Measurements from ENCODE around the gene ELMOD3. TPM values are rescaled to one million over a fixed set of nuclear protein-coding genes. Genes with fewer than 3 reads are reported as not detected.

Gene ELMOD3
- polyA plus RNA-seq, 1 of the 3 experiments (the other 2 are of a cell fraction), result 15.4 TPM

GRCh38 chr2:85427300-85427835 lies 72.8 kb downstream of the ELMOD3 start:
- H3K79me2 ChIP-seq (ENCODE audit: insufficient read depth), result no peaks in the 10 kb centered on the region
- no peaks in the 10 kb centered on the region for H4K20me1 ChIP-seq (ENCODE audit: insufficient read depth)
- POLR2A ChIA-PET, result interaction anchor here (1.1 to 4.8 kb wide), 3 partner anchors 100 to 121 kb away, joined by 3 to 54 read pairs (median 4); partner anchors contain the start of genes MAT2A and TGOLN2
- no peak for DNase-seq
- no peak overlapping the region for H3K4me3 ChIP-seq (ENCODE audit: low read depth in 2 of 2, low read length in 1 of 2)
- H2AFZ ChIP-seq (ENCODE audit: low read depth), result no peak overlapping the region
- H3F3A ChIP-seq (replicated peaks; ENCODE audit: insufficient read depth), result no peaks in the 10 kb centered on the region
- no peak for TF ChIP-seq FOXJ3 (CRISPR knock-in tag; IDR thresholded peaks at IDR 0.05)
- TF ChIP-seq RXRA (IDR thresholded peaks at IDR 0.05; ENCODE audit: borderline replicate concordance, low read depth), result no peak
- TF ChIP-seq, protein P1, sequence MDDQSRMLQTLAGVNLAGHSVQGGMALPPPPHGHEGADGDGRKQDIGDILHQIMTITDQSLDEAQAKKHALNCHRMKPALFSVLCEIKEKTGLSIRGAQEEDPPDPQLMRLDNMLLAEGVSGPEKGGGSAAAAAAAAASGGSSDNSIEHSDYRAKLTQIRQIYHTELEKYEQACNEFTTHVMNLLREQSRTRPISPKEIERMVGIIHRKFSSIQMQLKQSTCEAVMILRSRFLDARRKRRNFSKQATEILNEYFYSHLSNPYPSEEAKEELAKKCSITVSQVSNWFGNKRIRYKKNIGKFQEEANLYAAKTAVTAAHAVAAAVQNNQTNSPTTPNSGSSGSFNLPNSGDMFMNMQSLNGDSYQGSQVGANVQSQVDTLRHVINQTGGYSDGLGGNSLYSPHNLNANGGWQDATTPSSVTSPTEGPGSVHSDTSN (IDR thresholded peaks at IDR 0.05), result no peak
- TF ChIP-seq FOSL2 (IDR thresholded peaks at IDR 0.05; ENCODE audit: borderline replicate concordance, low read depth), result no peak
- H3K4me2 ChIP-seq, result no peak overlapping the region
- CTCF ChIA-PET, result interaction anchor here (1.0 to 4.7 kb wide), 5 partner anchors 7 to 133 kb away, joined by 3 to 43 read pairs (median 4); partner anchors contain the start of gene MAT2A
- H3K27me3 ChIP-seq (ENCODE audit: insufficient read depth), result no peaks in the 10 kb centered on the region
- peaks cover 0 to 23% of the 10 kb centered on the region in 2 experiments; a peak in 1 of 4 replicates for H3K4me1 ChIP-seq (ENCODE audit: control insufficient read depth in 1 of 2, insufficient read depth in 2 of 2, low read depth in 1 of 2, low read length in 1 of 2)
- no peaks in the 10 kb centered on the region for H3K36me3 ChIP-seq (replicated peaks in 1 of 2; ENCODE audit: control insufficient read depth in 1 of 2, insufficient read depth in 2 of 2, low read length in 1 of 2)
- no peaks in the 10 kb centered on the region for H3K9me2 ChIP-seq
- H3K9ac ChIP-seq, result no peak overlapping the region
- WGBS (ENCODE audit: low lambda C conversion rate), result 65% methylated on average over 3 of the region's 3 CpGs
- no peaks in the 10 kb centered on the region for H3K9me3 ChIP-seq
- no peak overlapping the region for H3K27ac ChIP-seq (ENCODE audit: low read depth in 2 of 2, low read length in 1 of 2)

- Histone ChIP-seq H3K27ac (ENCODE audit: low read depth in 2 of 2, low read length in 1 of 2) (no peak overlapping the region), H4K20me1 (ENCODE audit: insufficient read depth) (no peaks in the 10 kb centered on the region), H3F3A (replicated peaks; ENCODE audit: insufficient read depth) (no peaks in the 10 kb centered on the region), H3K9me3 (no peaks in the 10 kb centered on the region), H3K79me2 (ENCODE audit: insufficient read depth) (no peaks in the 10 kb centered on the region), H3K9ac (no peak overlapping the region), H2AFZ (ENCODE audit: low read depth) (no peak overlapping the region), H3K4me2 (no peak overlapping the region), H3K4me1 (ENCODE audit: control insufficient read depth in 1 of 2, insufficient read depth in 2 of 2, low read depth in 1 of 2, low read length in 1 of 2) (peaks cover 0 to 32% of the 10 kb centered on the region in 2 experiments; a peak in 1 of 4 replicates), H3K27me3 (ENCODE audit: insufficient read depth) (no peaks in the 10 kb centered on the region), H3K36me3 (replicated peaks in 1 of 2; ENCODE audit: control insufficient read depth in 1 of 2, insufficient read depth in 2 of 2, low read length in 1 of 2) (no peaks in the 10 kb centered on the region), H3K4me3 (ENCODE audit: low read depth in 2 of 2, low read length in 1 of 2) (no peak overlapping the region), H3K9me2 (no peaks in the 10 kb centered on the region)
- TF ChIP-seq MEF2A (IDR thresholded peaks at IDR 0.05; ENCODE audit: borderline replicate concordance, low read depth) (no peak), CHD2 (IDR thresholded peaks at IDR 0.05; ENCODE audit: low read length, partially characterized antibody) (no peak), RAD21 (IDR thresholded peaks at IDR 0.05; ENCODE audit: low read length) (no peak), ELF1 (IDR thresholded peaks at IDR 0.05) (no peak), NFIC (IDR thresholded peaks at IDR 0.05; ENCODE audit: borderline replicate concordance) (no peak), EP300 (IDR thresholded peaks at IDR 0.05; ENCODE audit: borderline replicate concordance in 1 of 2, low read depth in 1 of 2, low read length in 1 of 2) (no peak), JUND (IDR thresholded peaks at IDR 0.05) (no peak), RXRA (IDR thresholded peaks at IDR 0.05; ENCODE audit: borderline replicate concordance, low read depth) (no peak), YY1 (IDR thresholded peaks at IDR 0.05; ENCODE audit: low read depth) (no peak), FOSL2 (IDR thresholded peaks at IDR 0.05; ENCODE audit: borderline replicate concordance, low read depth) (no peak), FOXJ3 (CRISPR knock-in tag; IDR thresholded peaks at IDR 0.05) (no peak), MXI1 (IDR thresholded peaks at IDR 0.05; ENCODE audit: low read depth, low read length) (no peak)
- TF ChIP-seq, protein P2, sequence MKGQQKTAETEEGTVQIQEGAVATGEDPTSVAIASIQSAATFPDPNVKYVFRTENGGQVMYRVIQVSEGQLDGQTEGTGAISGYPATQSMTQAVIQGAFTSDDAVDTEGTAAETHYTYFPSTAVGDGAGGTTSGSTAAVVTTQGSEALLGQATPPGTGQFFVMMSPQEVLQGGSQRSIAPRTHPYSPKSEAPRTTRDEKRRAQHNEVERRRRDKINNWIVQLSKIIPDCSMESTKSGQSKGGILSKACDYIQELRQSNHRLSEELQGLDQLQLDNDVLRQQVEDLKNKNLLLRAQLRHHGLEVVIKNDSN (IDR thresholded peaks at IDR 0.05; ENCODE audit: borderline replicate concordance, low read depth), result no peak
- TF ChIP-seq, protein P1 (IDR thresholded peaks at IDR 0.05), result no peak
- CTCF ChIA-PET, result interaction anchor here (0.8 to 4.7 kb wide), 6 partner anchors 8 to 123 kb away, joined by 3 to 43 read pairs (median 4); partner anchors contain the start of gene MAT2A
- WGBS (ENCODE audit: low lambda C conversion rate), result 93% methylated on average over 7 of the region's 7 CpGs
- DNase-seq, result no peak
- POLR2A ChIA-PET, result interaction anchor here (1.1 to 4.8 kb wide), 3 partner anchors 101 to 118 kb away, joined by 3 to 54 read pairs (median 6); partner anchors contain the start of genes MAT2A and TGOLN2
These were observed 73.8 kb downstream of the ELMOD3 start for GRCh38 chr2:85428343-85428881.
